Endothelial cell (in vitro differentiated cells): Measurements from ENCODE around the gene ELMOD3. TPM values are rescaled to one million over a fixed set of nuclear protein-coding genes. Genes with fewer than 3 reads are reported as not detected.
A peak's percentile ranks its signal among the peaks of the same experiment; 100 is the strongest.

ENCODE experiments used
- DNase-seq: peaks from one replicate; pipeline ENCODE4 v3.0.0; 2021; ENCODE audit warnings: low spot score
- H3K27ac Mint-ChIP-seq: one replicate; pipeline ENCODE4 v1.8.0; 2021; ENCODE audit warnings: mixed read lengths, inconsistent platforms; ENCODE audit not compliant: unreplicated experiment
- H3K27me3 Mint-ChIP-seq: one replicate; pipeline ENCODE4 v1.8.0; 2021; ENCODE audit warnings: mild to moderate bottlenecking, moderate library complexity, mixed read lengths, inconsistent platforms; ENCODE audit not compliant: unreplicated experiment
- H3K36me3 Mint-ChIP-seq: one replicate; pipeline ENCODE4 v1.8.0; 2021; ENCODE audit warnings: mild to moderate bottlenecking, low read depth, mixed read lengths, inconsistent platforms; ENCODE audit not compliant: unreplicated experiment
- H3K4me1 Mint-ChIP-seq: one replicate; pipeline ENCODE4 v1.8.0; 2021; ENCODE audit warnings: mild to moderate bottlenecking, mixed read lengths, inconsistent platforms; ENCODE audit not compliant: unreplicated experiment
- H3K4me3 Mint-ChIP-seq: one replicate; pipeline ENCODE4 v1.8.0; 2021; ENCODE audit warnings: mild to moderate bottlenecking, mixed read lengths, inconsistent platforms; ENCODE audit not compliant: unreplicated experiment
- H3K9me3 Mint-ChIP-seq: one replicate; pipeline ENCODE4 v1.8.0; 2021; ENCODE audit warnings: mixed read lengths, inconsistent platforms; ENCODE audit not compliant: unreplicated experiment
- total RNA-seq: library from RNA; stranded (reverse); fragmentation: NEBNext Ultra II Directional; extraction: Animal tissue kit (Norgen Biotek cat#: 25700); gene quantifications from one replicate; pipeline ENCODE4 v1.2.1, GENCODE V29; 2021; ENCODE audit not compliant: unreplicated experiment
- TF ChIP-seq, protein P1 (sequence below): fragments of 200-600 bp; sonication (generic); IDR thresholded peaks from one replicate; pipeline ENCODE4 v1.5.0; 2021; ENCODE audit warnings: antibody characterized with exemption; ENCODE audit not compliant: unreplicated experiment

Gene ELMOD3
- total RNA-seq, 1 donor from 2014 or later: 15.9 TPM

DNA sequence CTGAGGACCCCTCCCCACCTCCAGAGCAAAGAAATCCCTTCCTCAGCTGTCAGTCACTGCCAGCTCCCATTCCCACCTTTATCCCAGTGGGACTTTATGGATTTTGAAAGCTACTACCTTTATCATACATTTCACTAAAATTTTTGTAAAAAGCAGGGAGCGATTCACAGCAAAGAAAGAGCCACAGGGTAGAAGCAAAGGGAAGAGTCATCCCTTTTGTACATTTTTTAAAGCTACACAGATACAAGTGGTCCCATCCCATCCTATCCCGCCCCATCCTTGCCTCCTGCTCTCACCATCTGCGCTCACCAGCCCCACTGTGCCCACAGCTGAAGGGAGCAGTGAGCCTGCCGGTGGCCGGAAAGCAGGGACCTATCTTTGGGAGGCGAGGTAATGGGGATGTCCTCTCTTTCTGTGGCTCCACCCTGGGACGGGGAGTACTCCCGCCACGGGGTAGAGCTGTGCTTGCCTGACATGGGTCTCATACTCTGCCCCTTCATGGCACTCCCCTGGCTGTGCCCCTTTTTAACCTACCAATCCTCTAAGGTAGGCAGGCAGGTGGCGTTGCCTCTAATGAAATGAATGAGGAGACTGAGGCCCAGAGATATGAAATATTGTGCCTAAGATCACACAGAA lies 77.1 kb downstream of the ELMOD3 start:
- Mint-ChIP-seq H3K27me3 (peaks cover 9% of the 10 kb centered on the region), H3K4me3 (no peak overlapping the region), H3K4me1 (peaks cover 3% of the 10 kb centered on the region), H3K36me3 (no peaks in the 10 kb centered on the region), H3K9me3 (no peaks in the 10 kb centered on the region), H3K27ac (peak overlapping the region; percentile 13)
- DNase-seq: no peak
- TF ChIP-seq, protein P1, sequence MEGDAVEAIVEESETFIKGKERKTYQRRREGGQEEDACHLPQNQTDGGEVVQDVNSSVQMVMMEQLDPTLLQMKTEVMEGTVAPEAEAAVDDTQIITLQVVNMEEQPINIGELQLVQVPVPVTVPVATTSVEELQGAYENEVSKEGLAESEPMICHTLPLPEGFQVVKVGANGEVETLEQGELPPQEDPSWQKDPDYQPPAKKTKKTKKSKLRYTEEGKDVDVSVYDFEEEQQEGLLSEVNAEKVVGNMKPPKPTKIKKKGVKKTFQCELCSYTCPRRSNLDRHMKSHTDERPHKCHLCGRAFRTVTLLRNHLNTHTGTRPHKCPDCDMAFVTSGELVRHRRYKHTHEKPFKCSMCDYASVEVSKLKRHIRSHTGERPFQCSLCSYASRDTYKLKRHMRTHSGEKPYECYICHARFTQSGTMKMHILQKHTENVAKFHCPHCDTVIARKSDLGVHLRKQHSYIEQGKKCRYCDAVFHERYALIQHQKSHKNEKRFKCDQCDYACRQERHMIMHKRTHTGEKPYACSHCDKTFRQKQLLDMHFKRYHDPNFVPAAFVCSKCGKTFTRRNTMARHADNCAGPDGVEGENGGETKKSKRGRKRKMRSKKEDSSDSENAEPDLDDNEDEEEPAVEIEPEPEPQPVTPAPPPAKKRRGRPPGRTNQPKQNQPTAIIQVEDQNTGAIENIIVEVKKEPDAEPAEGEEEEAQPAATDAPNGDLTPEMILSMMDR: no peak

DNA sequence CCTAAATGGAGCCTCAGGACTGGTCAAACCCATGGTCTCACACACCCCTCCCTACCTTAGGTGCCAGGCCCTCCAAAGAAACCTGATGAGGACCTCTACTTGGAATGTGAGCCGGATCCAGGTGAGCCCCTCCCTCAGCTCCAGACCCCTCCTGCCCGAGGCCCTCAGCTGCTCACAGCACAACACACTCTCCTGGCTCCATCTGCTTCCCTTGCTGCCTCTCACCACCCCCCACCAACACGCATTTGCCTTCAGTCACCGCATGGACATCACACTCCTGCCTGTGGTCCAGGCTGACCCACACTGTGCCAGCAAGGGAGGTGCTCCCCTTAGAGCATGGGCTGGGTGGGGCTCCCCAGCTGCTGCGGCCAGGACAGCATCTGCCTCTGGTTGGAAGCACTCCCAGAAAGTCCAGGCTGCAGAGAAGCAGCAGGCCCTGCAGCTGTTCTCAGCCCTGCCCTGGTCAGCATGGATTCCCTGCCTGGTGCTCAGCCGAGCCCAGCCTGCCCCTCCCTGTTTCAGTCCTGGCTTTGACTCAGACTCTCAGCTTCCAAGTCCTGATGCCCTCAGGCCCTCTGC lies 79.0 kb downstream of the ELMOD3 start:
- Mint-ChIP-seq H3K36me3 (no peaks in the 10 kb centered on the region), H3K27ac (no peak overlapping the region), H3K27me3 (peaks cover 5% of the 10 kb centered on the region), H3K4me1 (peaks cover 11% of the 10 kb centered on the region), H3K9me3 (no peaks in the 10 kb centered on the region), H3K4me3 (no peak overlapping the region)
- TF ChIP-seq, protein P1: no peak
- no peak for DNase-seq

DNA sequence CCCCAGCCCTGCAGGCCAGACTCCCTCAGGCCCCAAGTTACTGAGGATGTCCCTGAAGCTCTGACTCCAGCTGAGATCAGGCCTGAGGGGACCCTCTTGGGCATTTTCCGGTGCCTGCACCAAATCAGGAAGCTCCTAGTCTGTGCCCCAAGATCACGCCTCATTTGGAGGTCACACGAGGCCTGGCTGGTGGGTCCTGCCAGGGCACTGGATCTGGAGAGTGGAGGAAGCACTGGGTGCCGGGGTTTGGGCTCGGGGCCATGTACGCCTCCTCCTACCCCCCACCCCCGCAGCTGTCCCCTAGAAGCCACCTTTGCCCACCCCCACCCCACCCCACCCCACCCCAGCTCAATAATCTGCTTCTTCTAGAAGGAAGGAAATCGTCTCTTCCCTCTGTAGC lies 80.1 kb downstream of the ELMOD3 start:
- TF ChIP-seq, protein P1: no peak
- Mint-ChIP-seq H3K4me3 (no peak overlapping the region), H3K27ac (no peak overlapping the region), H3K4me1 (peaks cover 11% of the 10 kb centered on the region), H3K36me3 (no peaks in the 10 kb centered on the region), H3K9me3 (no peaks in the 10 kb centered on the region), H3K27me3 (peaks cover 5% of the 10 kb centered on the region)
- DNase-seq: no peak

DNA sequence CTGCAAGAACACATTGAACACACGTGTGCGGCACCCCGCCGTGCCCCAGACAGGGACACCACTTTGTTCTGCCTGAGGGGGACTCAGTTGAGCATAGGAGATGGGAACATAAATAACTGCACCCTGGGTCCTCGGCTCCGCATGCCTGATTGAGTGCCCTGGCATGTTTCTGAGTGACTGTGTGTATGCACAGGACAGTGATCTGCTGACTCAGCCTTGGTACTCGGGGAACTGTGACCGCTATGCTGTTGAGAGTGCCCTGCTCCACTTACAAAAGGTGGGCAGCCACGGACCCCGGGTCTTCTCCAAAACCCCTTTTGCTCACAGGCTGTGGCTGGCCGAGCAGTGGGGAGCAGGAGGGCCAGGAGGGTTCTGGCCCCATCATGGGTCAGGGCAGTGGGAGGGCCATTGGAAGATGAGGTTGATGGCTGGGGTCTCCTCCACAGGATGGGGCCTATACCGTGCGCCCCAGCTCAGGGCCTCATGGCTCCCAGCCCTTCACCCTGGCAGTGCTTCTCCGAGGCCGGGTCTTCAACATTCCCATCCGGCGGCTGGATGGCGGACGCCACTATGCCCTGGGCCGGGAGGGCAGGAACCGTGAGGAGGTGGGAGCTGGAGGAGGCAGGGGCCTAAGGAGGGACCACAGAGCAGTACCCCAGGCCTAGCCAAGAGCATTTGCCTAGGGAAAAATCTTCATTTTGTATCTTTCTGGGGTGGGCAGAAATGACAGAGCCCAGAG lies 80.8 kb downstream of the ELMOD3 start:
- no peaks in the 10 kb centered on the region for H3K36me3 Mint-ChIP-seq
- H3K27ac Mint-ChIP-seq: no peak overlapping the region
- TF ChIP-seq, protein P1: no peak
- no peaks in the 10 kb centered on the region for H3K9me3 Mint-ChIP-seq
- peaks cover 5% of the 10 kb centered on the region for H3K27me3 Mint-ChIP-seq
- H3K4me1 Mint-ChIP-seq: peaks cover 11% of the 10 kb centered on the region
- no peak overlapping the region for H3K4me3 Mint-ChIP-seq
- no peak for DNase-seq
